Transverse colon (tissue), 4 donors: ENCODE results near the gene BCL11B.

Experiments
- EP300 ChIP-seq: sonication (generic); formaldehyde crosslinking; IDR thresholded peaks from one replicate; pipeline ENCODE4 v1.6.1; 2017; ENCODE audit warnings: antibody characterized with exemption, low read depth
- POLR2A ChIP-seq: fragments of 450-650 bp; IDR thresholded peaks from one replicate; pipeline ENCODE4 v1.6.1; 2016; ENCODE audit warnings: antibody characterized with exemption, mild to moderate bottlenecking, moderate library complexity
- POLR2AphosphoS5 ChIP-seq, 3 donors: sonication (generic); formaldehyde crosslinking; IDR thresholded peaks; one replicate each; pipeline ENCODE4 v1.6.1; 2016; ENCODE audit warnings: antibody characterized with exemption in 3 of 3
- TF ChIP-seq, protein P1 (sequence below), 5 experiments: fragments of 200-600 bp in 3 of 5; fragments of 450-650 bp in 2 of 5; sonication (generic) in 3 of 5; IDR thresholded peaks; 1 replicate in 2 of 5; 2 replicates in 3 of 5; pipeline ENCODE4 v1.5.1; 2016 to 2017; ENCODE audit warnings: antibody characterized with exemption in 5 of 5, inconsistent platforms in 3 of 5, mild to moderate bottlenecking in 2 of 5, moderate library complexity in 1 of 5

DNA sequence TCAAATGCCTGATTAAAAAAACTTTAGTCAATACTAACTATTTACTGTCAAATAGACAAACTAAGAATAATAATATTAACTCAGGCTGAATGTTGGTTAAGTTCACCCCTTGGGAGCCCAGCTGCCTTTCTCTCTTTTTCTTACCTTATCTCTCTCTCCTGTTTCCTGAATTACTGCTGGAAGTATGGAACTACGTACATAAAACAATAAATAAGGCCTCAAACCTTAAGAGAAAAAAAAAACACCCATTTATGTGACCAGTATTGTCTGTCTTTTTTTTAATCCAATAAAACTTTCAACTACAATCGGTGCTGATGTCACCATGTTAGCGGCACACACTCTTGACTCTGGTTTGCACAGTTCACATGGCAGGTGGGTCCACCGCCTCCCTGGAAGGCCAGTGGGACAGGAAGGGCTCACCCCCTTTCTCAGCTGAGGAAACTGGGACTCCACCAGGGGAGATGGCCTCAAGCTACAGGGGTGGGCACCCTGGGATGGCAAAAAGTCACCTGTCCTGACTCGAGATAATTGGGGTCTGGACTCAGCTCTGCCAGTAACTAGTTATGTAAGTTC is 21.3 kb downstream of the BCL11B start:
- TF ChIP-seq POLR2A (no peak), EP300 (no peak), POLR2AphosphoS5 (IDR thresholded peaks at IDR 0.05) (no peak)
- TF ChIP-seq, protein P1, sequence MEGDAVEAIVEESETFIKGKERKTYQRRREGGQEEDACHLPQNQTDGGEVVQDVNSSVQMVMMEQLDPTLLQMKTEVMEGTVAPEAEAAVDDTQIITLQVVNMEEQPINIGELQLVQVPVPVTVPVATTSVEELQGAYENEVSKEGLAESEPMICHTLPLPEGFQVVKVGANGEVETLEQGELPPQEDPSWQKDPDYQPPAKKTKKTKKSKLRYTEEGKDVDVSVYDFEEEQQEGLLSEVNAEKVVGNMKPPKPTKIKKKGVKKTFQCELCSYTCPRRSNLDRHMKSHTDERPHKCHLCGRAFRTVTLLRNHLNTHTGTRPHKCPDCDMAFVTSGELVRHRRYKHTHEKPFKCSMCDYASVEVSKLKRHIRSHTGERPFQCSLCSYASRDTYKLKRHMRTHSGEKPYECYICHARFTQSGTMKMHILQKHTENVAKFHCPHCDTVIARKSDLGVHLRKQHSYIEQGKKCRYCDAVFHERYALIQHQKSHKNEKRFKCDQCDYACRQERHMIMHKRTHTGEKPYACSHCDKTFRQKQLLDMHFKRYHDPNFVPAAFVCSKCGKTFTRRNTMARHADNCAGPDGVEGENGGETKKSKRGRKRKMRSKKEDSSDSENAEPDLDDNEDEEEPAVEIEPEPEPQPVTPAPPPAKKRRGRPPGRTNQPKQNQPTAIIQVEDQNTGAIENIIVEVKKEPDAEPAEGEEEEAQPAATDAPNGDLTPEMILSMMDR (IDR thresholded peaks at IDR 0.05): no peak
